B cell (primary cell): Measurements from ENCODE around the gene PEDS1.

Source experiments
- EZH2 ChIP-seq: IDR thresholded peaks from 2 replicates; pipeline ENCODE4 v1.6.1; 2012; ENCODE audit warnings: borderline replicate concordance, low read depth, mild to moderate bottlenecking, moderate library complexity, low read length; ENCODE audit not compliant: insufficient read depth, poor library complexity, severe bottlenecking
- TF ChIP-seq, protein P1 (sequence below): fragments of 200-600 bp; IDR thresholded peaks from one replicate; pipeline ENCODE4 v1.8.0; 2022; ENCODE audit warnings: antibody characterized with exemption, mild to moderate bottlenecking

DNA sequence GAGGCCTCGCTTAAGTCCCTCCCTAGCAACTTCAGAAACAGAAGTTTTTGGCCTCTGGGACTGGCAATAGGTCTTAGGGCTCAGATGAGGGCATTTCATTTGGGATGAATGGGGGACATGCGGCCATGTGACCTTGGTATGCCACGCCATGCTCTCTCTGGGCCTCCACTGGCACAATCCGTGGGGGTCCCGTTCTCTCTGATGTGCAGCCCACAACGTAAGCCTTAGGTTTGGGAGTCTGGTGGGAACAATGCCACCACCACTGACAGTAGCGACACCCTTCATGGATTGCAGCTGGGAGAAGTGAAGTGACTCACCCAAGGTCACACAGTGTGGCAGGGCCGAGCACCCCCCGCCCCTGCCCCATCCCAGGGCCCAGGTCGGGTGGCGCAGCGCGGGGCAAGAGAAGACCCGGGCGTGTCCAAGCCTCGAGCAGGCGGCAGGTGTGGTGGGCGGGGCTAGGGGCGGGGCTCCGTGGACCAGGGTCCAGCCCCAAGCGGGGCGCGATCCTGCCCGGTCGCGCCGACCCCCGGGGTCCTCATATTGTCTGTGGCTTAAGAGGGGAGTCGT is 36.2 kb upstream of the PEDS1 start:
- TF ChIP-seq, protein P1, sequence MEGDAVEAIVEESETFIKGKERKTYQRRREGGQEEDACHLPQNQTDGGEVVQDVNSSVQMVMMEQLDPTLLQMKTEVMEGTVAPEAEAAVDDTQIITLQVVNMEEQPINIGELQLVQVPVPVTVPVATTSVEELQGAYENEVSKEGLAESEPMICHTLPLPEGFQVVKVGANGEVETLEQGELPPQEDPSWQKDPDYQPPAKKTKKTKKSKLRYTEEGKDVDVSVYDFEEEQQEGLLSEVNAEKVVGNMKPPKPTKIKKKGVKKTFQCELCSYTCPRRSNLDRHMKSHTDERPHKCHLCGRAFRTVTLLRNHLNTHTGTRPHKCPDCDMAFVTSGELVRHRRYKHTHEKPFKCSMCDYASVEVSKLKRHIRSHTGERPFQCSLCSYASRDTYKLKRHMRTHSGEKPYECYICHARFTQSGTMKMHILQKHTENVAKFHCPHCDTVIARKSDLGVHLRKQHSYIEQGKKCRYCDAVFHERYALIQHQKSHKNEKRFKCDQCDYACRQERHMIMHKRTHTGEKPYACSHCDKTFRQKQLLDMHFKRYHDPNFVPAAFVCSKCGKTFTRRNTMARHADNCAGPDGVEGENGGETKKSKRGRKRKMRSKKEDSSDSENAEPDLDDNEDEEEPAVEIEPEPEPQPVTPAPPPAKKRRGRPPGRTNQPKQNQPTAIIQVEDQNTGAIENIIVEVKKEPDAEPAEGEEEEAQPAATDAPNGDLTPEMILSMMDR = no peak
- no peak for TF ChIP-seq EZH2
